HepG2 (cell line): ENCODE measurements around the gene AHSG. TPM values are rescaled to one million over a fixed set of nuclear protein-coding genes. Genes with fewer than 3 reads are reported as not detected.

Source experiments
- ATAC-seq: fragments of 200-7000 bp; cut with Tn5 transposase; 3 replicates; pipeline ENCODE4 v1.9.1; 2020; ENCODE audit warnings: mild to moderate bottlenecking, moderate library complexity
- BruUV-seq: library from RNA; stranded (reverse); fragments of 400-500 nt; replicated peaks from 2 replicates; lab custom pipeline; 2021; lab: Mats Ljungman, UMichigan
- CTCF ChIA-PET: fragments of 300-600 bp; formaldehyde crosslinking; extraction: SDS; loops from one replicate; lab custom pipeline; 2021; ENCODE audit warnings: low total read pairs, inconsistent platforms, low intra/inter-chr PET ratio; lab: Yijun Ruan, JAX
- POLR2A ChIA-PET: fragments of 350-600 bp; sonication (Branson Sonifier 250); formaldehyde crosslinking; loops from one replicate; lab custom pipeline; 2020; ENCODE audit warnings: antibody characterized with exemption, inconsistent platforms; lab: Yijun Ruan, JAX
- DNase-seq: peaks from one replicate; pipeline ENCODE4 v3.0.0-alpha.2; 2015; ENCODE audit warnings: low spot score
- FAIRE-seq: peaks from 3 replicates; lab custom pipeline; 2011; peaks lifted over from hg19 to GRCh38; lab: Jason Lieb, UNC
- H2AFZ ChIP-seq: one replicate; pipeline ENCODE4 v1.6.1; 2011; ENCODE audit warnings: low read length, inconsistent platforms
- H3K27ac ChIP-seq: fragments of 300-600 bp; 3 replicates; pipeline ENCODE4 v1.8.0; 2011; ENCODE audit warnings: mixed run types, mild to moderate bottlenecking, mixed read lengths, low read length, inconsistent platforms; ENCODE audit not compliant: insufficient read depth; ENCODE audit errors: extremely low read length
- H3K27me3 ChIP-seq, 2 experiments: fragments of 200-600 bp in 1 of 2; 2 replicates in 1 of 2; 3 replicates in 1 of 2; pipeline versions ENCODE4 v1.6.0 to v1.8.0; 2011; ENCODE audit warnings: low read length in 2 of 2, mild to moderate bottlenecking in 2 of 2, moderate library complexity in 2 of 2, inconsistent platforms in 1 of 2; ENCODE audit not compliant: insufficient read depth in 2 of 2, control insufficient read depth in 1 of 2
- H3K36me3 ChIP-seq, 2 experiments: fragments of 200-600 bp in 1 of 2; replicated peaks in 1 of 2; 2 replicates in 1 of 2; 3 replicates in 1 of 2; pipeline versions ENCODE4 v1.5.1 to v1.8.0; 2011; ENCODE audit warnings: low read length in 2 of 2, inconsistent platforms in 1 of 2; ENCODE audit not compliant: insufficient read depth in 2 of 2, control insufficient read depth in 1 of 2
- H3K4me1 ChIP-seq: 2 replicates; pipeline ENCODE4 v1.5.1; 2012; ENCODE audit warnings: low read length, inconsistent platforms; ENCODE audit not compliant: insufficient read depth
- H3K4me2 ChIP-seq: 2 replicates; pipeline ENCODE4 v1.6.0; 2011; ENCODE audit warnings: low read depth, low read length, inconsistent platforms
- H3K4me3 ChIP-seq, 3 experiments: fragments of 200-600 bp in 1 of 3; sonication (generic), shearing (Covaris generic) in 1 of 3; replicated peaks in 1 of 3; 2 replicates each; pipeline ENCODE4 v1.5.1; 2011 to 2016; ENCODE audit warnings: low read length in 3 of 3, inconsistent platforms in 2 of 3, low read depth in 2 of 3, mild to moderate bottlenecking in 2 of 3, control low read depth in 1 of 3, mixed read lengths in 1 of 3; ENCODE audit not compliant: insufficient read depth in 1 of 3
- H3K79me2 ChIP-seq: one replicate; pipeline ENCODE4 v1.6.1; 2011; ENCODE audit warnings: low read length, inconsistent platforms; ENCODE audit not compliant: insufficient read depth
- H3K9ac ChIP-seq: 2 replicates; pipeline ENCODE4 v1.6.0; 2011; ENCODE audit warnings: mild to moderate bottlenecking, low read depth, low read length, inconsistent platforms; ENCODE audit not compliant: insufficient read depth
- H3K9me3 ChIP-seq: 2 replicates; pipeline ENCODE4 v1.5.1; 2012; ENCODE audit warnings: mild to moderate bottlenecking, low read length
- H4K20me1 ChIP-seq: 2 replicates; pipeline ENCODE4 v1.6.0; 2011; ENCODE audit warnings: inconsistent platforms, mild to moderate bottlenecking, low read length, moderate library complexity; ENCODE audit not compliant: insufficient read depth
- IRF2 ChIP-seq: IDR thresholded peaks from 2 replicates; pipeline ENCODE4 v1.6.1; 2018; ENCODE audit warnings: missing genetic modification reagents, missing compliant biosample characterization
- KIAA2018 ChIP-seq: sonication (generic); formaldehyde crosslinking; IDR thresholded peaks from 2 replicates; pipeline ENCODE4 v1.5.0; 2020; ENCODE audit warnings: mild to moderate bottlenecking, missing genetic modification reagents, borderline replicate concordance
- NFE2L2 ChIP-seq: fragments of 150-350 bp; IDR thresholded peaks from 2 replicates; pipeline ENCODE4 v1.6.1; 2014; ENCODE audit warnings: low read length
- SAP130 ChIP-seq: IDR thresholded peaks from 2 replicates; pipeline ENCODE4 v1.6.1; 2016; ENCODE audit warnings: low read depth
- SMAD1 ChIP-seq: sonication (generic); formaldehyde crosslinking; IDR thresholded peaks from 2 replicates; pipeline ENCODE4 v1.4.0; 2020; ENCODE audit warnings: missing genetic modification reagents, low read depth, mild to moderate bottlenecking, borderline replicate concordance
- SMAD9 ChIP-seq: sonication (generic); formaldehyde crosslinking; IDR thresholded peaks from 2 replicates; pipeline ENCODE4 v1.5.1; 2020; ENCODE audit warnings: mild to moderate bottlenecking, missing genetic modification reagents
- ZNF260 ChIP-seq: sonication (generic); formaldehyde crosslinking; IDR thresholded peaks from 2 replicates; pipeline ENCODE4 v1.4.0; 2020; ENCODE audit warnings: missing genetic modification reagents, low read depth, mild to moderate bottlenecking, borderline replicate concordance
- WGBS: methylation state at CpG from one replicate; pipeline ENCODE4 v1.1.6; 2017; ENCODE audit warnings: low lambda C conversion rate; 5-methylcytosine and 5-hydroxymethylcytosine counted together
- in situ Hi-C: cut with HindIII; loops from 2 replicates; pipeline ENCODE4 v1.10.0; 2017; ENCODE audit warnings: low pct_unique_long_range_greater_than_20kb; ENCODE audit not compliant: extremely low pct_ligation_motif_present
- intact Hi-C: fragments of 100-400 bp; cut with micrococcal nuclease; formaldehyde crosslinking; loops from one replicate; pipeline ENCODE4 v1.10.0; 2022; ENCODE audit not compliant: unreplicated experiment
- polyA plus RNA-seq, 8 experiments: library from polyadenylated mRNA; depleted of rRNA in 3 of 8; stranded (reverse) in 7 of 8; unstranded in 1 of 8; fragments of >200 nt; fragmentation: Illumina TruSeq in 4 of 8; extraction: Trizol in 4 of 8; gene quantifications; 2 replicates each; pipeline versions ENCODE4 v1.2.1 to v1.2.3, GENCODE V29; 2011 to 2016; ENCODE audit warnings: low read depth in 4 of 8, missing spikeins in 1 of 8, mixed read lengths in 1 of 8; ENCODE audit not compliant: insufficient read depth in 1 of 8
- total RNA-seq, 5 experiments: library from RNA; depleted of rRNA; stranded (reverse); fragments of >200 nt; fragmentation: Illumina TruSeq; extraction: Trizol; gene quantifications; 2 replicates each; pipeline ENCODE4 v1.2.3, GENCODE V29; 2016; ENCODE audit warnings: low read depth in 1 of 5

Gene AHSG
- total and polyA plus RNA-seq, 2 of the 13 experiments (the other 11 are each of a cell fraction or from before 2014, with no cell fraction given), result 2,043 to 19,152 TPM

- BruUV-seq, result no TSS peak
- CTCF ChIA-PET, result no interaction called here
- H3K4me3 ChIP-seq, result no peak overlapping the region
Measured at GRCh38 chr3:186653080-186653707, 40.3 kb downstream of the AHSG start.

More at GRCh38 chr3:186653080-186653707, 40.3 kb downstream of the AHSG start:
- no peaks in the 10 kb centered on the region for H3K36me3 ChIP-seq
- no peaks in the 10 kb centered on the region for H3K9me3 ChIP-seq
- H4K20me1 ChIP-seq, result no peaks in the 10 kb centered on the region
- 73% methylated on average over 7 of the region's 7 CpGs for WGBS
- H3K9ac ChIP-seq, result no peak overlapping the region
- no peak overlapping the region for H3K4me2 ChIP-seq
- peaks cover 15% of the 10 kb centered on the region for H3K4me1 ChIP-seq
- no peaks in the 10 kb centered on the region for H3K27me3 ChIP-seq
- H2AFZ ChIP-seq, result no peak overlapping the region
- POLR2A ChIA-PET, result interaction anchor here (1.0 to 1.9 kb wide), 4 partner anchors 12 to 130 kb away, joined by 3 to 5 read pairs (median 4); partner anchors contain the start of genes EIF4A2 and HRG
- intact Hi-C loops (no loop called here), in situ Hi-C loops (no loop called here)
- ATAC-seq (no peak), DNase-seq (no peak), FAIRE-seq (no peak)
- TF ChIP-seq KIAA2018 (CRISPR knock-in tag), result no peak
- TF ChIP-seq IRF2 (CRISPR knock-in tag), result no peak
- TF ChIP-seq SMAD1 (CRISPR knock-in tag), result no peak
- TF ChIP-seq NFE2L2, result no peak
- no peak for TF ChIP-seq SAP130 (CRISPR knock-in tag)
- TF ChIP-seq SMAD9, result no peak
- no peak for TF ChIP-seq ZNF260 (CRISPR knock-in tag)
- no peaks in the 10 kb centered on the region for H3K79me2 ChIP-seq
- no peak overlapping the region for H3K27ac ChIP-seq
